ENCODE data around the gene PGA5. TPM values are rescaled to one million over a fixed set of nuclear protein-coding genes. Genes with fewer than 3 reads are reported as not detected.
A peak's percentile ranks its signal among the peaks of the same experiment; 100 is the strongest.

The PGA5 gene
- total RNA-seq, 1 experiment from 2014 or later = 0.33 TPM

GRCh38 chr11:61280883-61281580 is 40.1 kb downstream of the PGA5 start:
- no peak overlapping the region for H4K91ac ChIP-seq (ENCODE audit: insufficient read length, low read depth, low read length)
- H3K18ac ChIP-seq (ENCODE audit: insufficient read length, low read depth, low read length) = no peak overlapping the region
- no peak overlapping the region for H2BK5ac ChIP-seq (ENCODE audit: insufficient read length, low read length)
- no peak overlapping the region for H4K8ac ChIP-seq (replicated peaks; ENCODE audit: insufficient read length, low read depth, low read length)
- H3K9me3 ChIP-seq (ENCODE audit: control insufficient read depth, low read depth, low read length) = no peaks in the 10 kb centered on the region
- peaks cover 2 to 78% (median 19%) of the 10 kb centered on the region in 3 experiments; a peak in 5 of 7 replicates for H3K36me3 Mint-ChIP-seq (ENCODE audit: insufficient read depth in 1 of 3, low read depth in 3 of 3)
- H3K4me1 Mint-ChIP-seq = peaks cover 27 to 42% of the 10 kb centered on the region in 2 experiments
- H2BK12ac ChIP-seq (ENCODE audit: insufficient read length, low read depth, low read length) = no peak overlapping the region
- H3K14ac ChIP-seq (ENCODE audit: insufficient read depth, low read length) = no peak overlapping the region
- H3K27me3 Mint-ChIP-seq (ENCODE audit: low read depth) = peaks cover 22% of the 10 kb centered on the region
- no peak overlapping the region for H3K4me2 ChIP-seq (ENCODE audit: insufficient read depth, insufficient read length, low read length)
- DNase-seq = no peak
- no peaks in the 10 kb centered on the region; a peak in 1 of 5 replicates for H3K9me3 Mint-ChIP-seq
- no peak overlapping the region for H2BK20ac ChIP-seq (ENCODE audit: low read depth, low read length, poor library complexity, severe bottlenecking)
- 0 out of 2 replicates have a peak, but pooled peaks cover 2% of the 10 kb centered on the region for H3K27me3 ChIP-seq (ENCODE audit: insufficient read depth, low read length)
- no peak overlapping the region for H3K4ac ChIP-seq (ENCODE audit: low read depth, low read length)
- H3K79me1 ChIP-seq (ENCODE audit: insufficient read depth, low read depth, low read length, poor library complexity, severe bottlenecking) = no peaks in the 10 kb centered on the region
- no CpG with 5 or more reads among the region's 20 CpGs for WGBS (ENCODE audit: extremely low coverage, insufficient read length, low lambda C conversion rate)
- H3K23ac ChIP-seq (ENCODE audit: insufficient read length, low read depth, low read length) = no peak overlapping the region
- H3K27ac ChIP-seq (ENCODE audit: insufficient read length, low read depth, low read length) = no peak overlapping the region
- no peaks in the 10 kb centered on the region for H3K79me2 ChIP-seq (ENCODE audit: insufficient read depth, low read length)
- no peaks in the 10 kb centered on the region for H4K20me1 ChIP-seq (ENCODE audit: control insufficient read depth, insufficient read depth, insufficient read length)
- peak overlapping the region in 1 of 2 experiments; percentile 16; a peak in 2 of 5 replicates for H3K4me3 Mint-ChIP-seq
- H3K4me1 ChIP-seq (ENCODE audit: insufficient read depth, low read length) = no peaks in the 10 kb centered on the region; the same call in 1 of the 2 replicates
- no peak for TF ChIP-seq CTCF (conservative IDR thresholded peaks at IDR 0.05)
- H3K56ac ChIP-seq (ENCODE audit: insufficient read length, low read depth, low read length) = no peak overlapping the region
- H2AK5ac ChIP-seq (ENCODE audit: insufficient read length, low read length) = no peak overlapping the region
- no peak overlapping the region; a peak in 1 of 7 replicates for H3K27ac Mint-ChIP-seq
- H3K9ac ChIP-seq (ENCODE audit: extremely low read depth, insufficient read length, low read length) = no peak overlapping the region
- H2BK15ac ChIP-seq (ENCODE audit: low read depth, low read length) = no peak overlapping the region
- H2BK120ac ChIP-seq (ENCODE audit: low read depth, low read length, poor library complexity, severe bottlenecking) = no peak overlapping the region
- no peak overlapping the region for H2AFZ ChIP-seq (ENCODE audit: low read length)
- no peak overlapping the region for H3T11ph ChIP-seq (ENCODE audit: low read length)
- no peak overlapping the region for H4K5ac ChIP-seq (ENCODE audit: insufficient read length, low read depth, low read length)
- H3K23me2 ChIP-seq (ENCODE audit: insufficient read length, low read depth, low read length, poor library complexity, severe bottlenecking) = no peaks in the 10 kb centered on the region
